ENCODE data around the gene DEDD.

Gene DEDD

GRCh38 chr1:161096015-161096414 lies 36.5 kb downstream of the DEDD start:
- Mint-ChIP-seq H3K4me3 (no peak overlapping the region), H3K4me1 (peaks cover 74% of the 10 kb centered on the region), H3K27me3 (no peaks in the 10 kb centered on the region), H3K27ac (no peak overlapping the region), H3K9me3 (no peaks in the 10 kb centered on the region)
- ATAC-seq = no peak
- no peak for DNase-seq

GRCh38 chr1:161095230-161095629 lies 37.2 kb downstream of the DEDD start:
- H3K4me1 Mint-ChIP-seq = peaks cover 82% of the 10 kb centered on the region
- no peak for ATAC-seq
- no peaks in the 10 kb centered on the region for H3K27me3 Mint-ChIP-seq
- no peaks in the 10 kb centered on the region for H3K9me3 Mint-ChIP-seq
- H3K4me3 Mint-ChIP-seq = no peak overlapping the region
- no peak for DNase-seq
- peak overlapping the region; percentile 1 to 80 for H3K27ac Mint-ChIP-seq

- Mint-ChIP-seq H3K4me1 (peaks cover 88% of the 10 kb centered on the region), H3K9me3 (no peaks in the 10 kb centered on the region), H3K4me3 (no peak overlapping the region), H3K27me3 (no peaks in the 10 kb centered on the region), H3K27ac (peak overlapping the region in 1 of 2 donors; percentile 23)
- ATAC-seq = no peak
- DNase-seq = no peak
Measured at GRCh38 chr1:161094481-161094880, 38.0 kb downstream of the DEDD start.

- H3K4me1 Mint-ChIP-seq = peaks cover 86% of the 10 kb centered on the region
- H3K9me3 Mint-ChIP-seq = no peaks in the 10 kb centered on the region
- H3K4me3 Mint-ChIP-seq = peak overlapping the region; percentile 27 to 46
- H3K27me3 Mint-ChIP-seq = no peaks in the 10 kb centered on the region
- peak; percentile 24 to 44 for DNase-seq
- H3K27ac Mint-ChIP-seq = no peak overlapping the region
- peak; percentile 94 for ATAC-seq
Measured at GRCh38 chr1:161092621-161093028, 39.8 kb downstream of the DEDD start.

GRCh38 chr1:161091796-161092507 lies 40.5 kb downstream of the DEDD start:
- ATAC-seq (no peak), DNase-seq (no peak)
- Mint-ChIP-seq H3K27ac (no peak overlapping the region), H3K9me3 (no peaks in the 10 kb centered on the region), H3K4me3 (no peak overlapping the region), H3K27me3 (no peaks in the 10 kb centered on the region), H3K4me1 (peaks cover 83% of the 10 kb centered on the region)

GRCh38 chr1:161091093-161091492 lies 41.4 kb downstream of the DEDD start:
- Mint-ChIP-seq H3K27ac (no peak overlapping the region), H3K4me3 (no peak overlapping the region), H3K9me3 (no peaks in the 10 kb centered on the region), H3K4me1 (peaks cover 75% of the 10 kb centered on the region), H3K27me3 (no peaks in the 10 kb centered on the region)
- ATAC-seq (no peak), DNase-seq (no peak)

GRCh38 chr1:161090617-161091016 lies 41.9 kb downstream of the DEDD start:
- Mint-ChIP-seq H3K4me3 (no peak overlapping the region), H3K27ac (peak overlapping the region in 1 of 2 donors; percentile 32), H3K4me1 (peaks cover 72% of the 10 kb centered on the region), H3K27me3 (no peaks in the 10 kb centered on the region), H3K9me3 (no peaks in the 10 kb centered on the region)
- DNase-seq = no peak
- no peak for ATAC-seq

GRCh38 chr1:161089938-161090337 lies 42.5 kb downstream of the DEDD start:
- H3K4me1 Mint-ChIP-seq = peaks cover 65% of the 10 kb centered on the region

GRCh38 chr1:161089251-161089924 lies 43.1 kb downstream of the DEDD start, which contains the start of gene NECTIN4:
TSS of gene NECTIN4 (minus strand) at chr1:161089558. CDS start at chr1:161089296, 262 bp downstream.
- H3K4me1 Mint-ChIP-seq = peaks cover 60% of the 10 kb centered on the region
- no peak for ATAC-seq
- H3K27ac Mint-ChIP-seq = peak within 1 kb of the TSS in 1 of 2 donors; percentile 68
- H3K27me3 Mint-ChIP-seq = no peaks in the 10 kb centered on the region
- DNase-seq = no peak
- H3K4me3 Mint-ChIP-seq = no peak within 1 kb of the TSS
- no peaks in the 10 kb centered on the region for H3K9me3 Mint-ChIP-seq

More at GRCh38 chr1:161089938-161090337, 42.5 kb downstream of the DEDD start:
- Mint-ChIP-seq H3K27ac (no peak overlapping the region), H3K4me3 (no peak overlapping the region), H3K27me3 (no peaks in the 10 kb centered on the region), H3K9me3 (no peaks in the 10 kb centered on the region)
- ATAC-seq = no peak
- DNase-seq = no peak

GRCh38 chr1:161088587-161089110 lies 43.8 kb downstream of the DEDD start:
- DNase-seq (no peak), ATAC-seq (no peak)
- Mint-ChIP-seq H3K9me3 (no peaks in the 10 kb centered on the region), H3K27me3 (no peaks in the 10 kb centered on the region), H3K4me1 (peaks cover 57% of the 10 kb centered on the region), H3K4me3 (no peak overlapping the region), H3K27ac (no peak overlapping the region)

GRCh38 chr1:161086457-161086856 lies 46.0 kb downstream of the DEDD start:
- Mint-ChIP-seq H3K27ac (peak overlapping the region in 1 of 2 donors; percentile 42), H3K9me3 (no peaks in the 10 kb centered on the region), H3K4me3 (no peak overlapping the region), H3K4me1 (peaks cover 35% of the 10 kb centered on the region), H3K27me3 (no peaks in the 10 kb centered on the region)
- no peak for DNase-seq
- no peak for ATAC-seq

- no peak for DNase-seq
- Mint-ChIP-seq H3K9me3 (no peaks in the 10 kb centered on the region), H3K27ac (peak overlapping the region in 1 of 2 donors; percentile 45), H3K27me3 (no peaks in the 10 kb centered on the region), H3K4me1 (peaks cover 23% of the 10 kb centered on the region), H3K4me3 (no peak overlapping the region)
- ATAC-seq = no peak
Measured at GRCh38 chr1:161085165-161085564, 47.3 kb downstream of the DEDD start.

GRCh38 chr1:161084597-161084988 lies 47.9 kb downstream of the DEDD start:
- Mint-ChIP-seq H3K9me3 (no peaks in the 10 kb centered on the region), H3K27ac (no peak overlapping the region), H3K4me3 (no peak overlapping the region), H3K4me1 (peaks cover 17% of the 10 kb centered on the region), H3K27me3 (no peaks in the 10 kb centered on the region)
- no peak for ATAC-seq
- DNase-seq = no peak

GRCh38 chr1:161083748-161084596 lies 48.5 kb downstream of the DEDD start:
- Mint-ChIP-seq H3K4me1 (peaks cover 16% of the 10 kb centered on the region), H3K4me3 (no peak overlapping the region), H3K27ac (no peak overlapping the region), H3K27me3 (no peaks in the 10 kb centered on the region), H3K9me3 (no peaks in the 10 kb centered on the region)
- ATAC-seq (peak; percentile 31), DNase-seq (no peak)

GRCh38 chr1:161082996-161083747 lies 49.3 kb downstream of the DEDD start:
- Mint-ChIP-seq H3K4me1 (peaks cover 10% of the 10 kb centered on the region), H3K9me3 (no peaks in the 10 kb centered on the region), H3K27ac (no peak overlapping the region), H3K27me3 (no peaks in the 10 kb centered on the region), H3K4me3 (no peak overlapping the region)
- no peak for DNase-seq
- ATAC-seq = peak; percentile 47
